ENCODE data around the gene RUNDC1. TPM values are rescaled to one million over a fixed set of nuclear protein-coding genes. Genes with fewer than 3 reads are reported as not detected.

The RUNDC1 gene
- total and polyA plus RNA-seq, 11 donors = 5.5 to 15.9 (median 11.4) TPM

GRCh38 chr17:43020030-43020621 is 39.8 kb downstream of the RUNDC1 start:
- peak in 1 of 4 donors; percentile 38 for ATAC-seq
- no peaks in the 10 kb centered on the region for H3K9me3 ChIP-seq
- peaks cover 0 to 37% (median 24%) of the 10 kb centered on the region in 9 donors for H3K36me3 ChIP-seq
- WGBS, 4 donors = 50 to 61% (median 56%) methylated on average over 6 of the region's 6 CpGs
- peak overlapping the region in 9 of 12 donors; percentile 71 to 100 (median 90) for H3K4me3 ChIP-seq
- DNase-seq = peak in 2 of 5 donors; percentile 38 to 41
- H3K27me3 ChIP-seq = no peaks in the 10 kb centered on the region
- H3K4me1 ChIP-seq = peaks cover 0 to 67% (median 52%) of the 10 kb centered on the region in 12 donors
- H3K27ac ChIP-seq = peak overlapping the region in 11 of 12 donors; percentile 60 to 95 (median 90)
- TF ChIP-seq CTCF (IDR thresholded peaks at IDR 0.05) (no peak), POLR2A (IDR thresholded peaks at IDR 0.05) (no peak)
- intact Hi-C loops (cut with DNase I) = loop anchor here in 7 of 10 donors (5.0 to 10.0 kb wide), 10 partner anchors 105 to 315 kb away; partner anchors contain the start of genes BRCA1 (in 5 of the 7), NBR1 (in 2 of the 7) and TMEM106A (in 2 of the 7)

- peak; percentile 20 to 47 (median 29) for ATAC-seq
- peak overlapping the region; percentile 71 to 100 (median 94) for H3K4me3 ChIP-seq
- intact Hi-C loops (cut with DNase I) = loop anchor here in 7 of 10 donors (5.0 to 10.0 kb wide), 10 partner anchors 104 to 314 kb away; partner anchors contain the start of genes BRCA1 (in 5 of the 7), NBR1 (in 2 of the 7) and TMEM106A (in 2 of the 7)
These were observed 40.7 kb downstream of the RUNDC1 start for GRCh38 chr17:43020789-43021740.

GRCh38 chr17:43021741-43022512 is 41.6 kb downstream of the RUNDC1 start, which contains the start of gene VAT1:
Gene VAT1 (minus strand): TSS chr17:43022385. CDS start chr17:43022322, 63 bp downstream.
- peaks cover 0 to 53% (median 37%) of the 10 kb centered on the region in 12 donors for H3K4me1 ChIP-seq

More at GRCh38 chr17:43020789-43021740, 40.7 kb downstream of the RUNDC1 start:
- TF ChIP-seq CTCF (IDR thresholded peaks at IDR 0.05) (no peak), POLR2A (IDR thresholded peaks at IDR 0.05) (peak in 1 of 2 donors; percentile 27)
- WGBS, 4 donors = 13 to 33% (median 22%) methylated on average over 27 to 39 of the region's 40 CpGs
- peak overlapping the region; percentile 79 to 95 (median 90) for H3K27ac ChIP-seq
- peak; percentile 74 to 82 (median 79) for DNase-seq
- H3K36me3 ChIP-seq = peaks cover 0 to 27% (median 20%) of the 10 kb centered on the region in 9 donors
- no peaks in the 10 kb centered on the region for H3K27me3 ChIP-seq
- no peaks in the 10 kb centered on the region for H3K9me3 ChIP-seq
- H3K4me1 ChIP-seq = peaks cover 0 to 58% (median 44%) of the 10 kb centered on the region in 12 donors

More at GRCh38 chr17:43021741-43022512, 41.6 kb downstream of the RUNDC1 start, which contains the start of gene VAT1:
- intact Hi-C loops (cut with DNase I) = loop anchor here in 7 of 10 donors (5.0 to 10.0 kb wide), 10 partner anchors 103 to 313 kb away; partner anchors contain the start of genes BRCA1 (in 5 of the 7), NBR1 (in 2 of the 7) and TMEM106A (in 2 of the 7)
- WGBS, 4 donors = 0 to 2% (median 1%) methylated on average over 26 to 80 of the region's 80 CpGs
- ATAC-seq (peak; percentile 35 to 85 (median 72)), DNase-seq (peak; percentile 85 to 91 (median 88))
- H3K36me3 ChIP-seq = peaks cover 0 to 19% (median 12%) of the 10 kb centered on the region in 9 donors
- H3K27ac ChIP-seq = peak within 1 kb of the TSS; percentile 79 to 95 (median 90)
- no peaks in the 10 kb centered on the region for H3K27me3 ChIP-seq
- H3K9me3 ChIP-seq = no peaks in the 10 kb centered on the region
- peak within 1 kb of the TSS; percentile 71 to 100 (median 94) for H3K4me3 ChIP-seq
- TF ChIP-seq POLR2A (IDR thresholded peaks at IDR 0.05) = peak in 1 of 2 donors; percentile 68
- TF ChIP-seq CTCF (IDR thresholded peaks at IDR 0.05) = no peak

Data from heart left ventricle (tissue), 16 donors.